ENCODE measurements around the gene LOXL4.

DNA sequence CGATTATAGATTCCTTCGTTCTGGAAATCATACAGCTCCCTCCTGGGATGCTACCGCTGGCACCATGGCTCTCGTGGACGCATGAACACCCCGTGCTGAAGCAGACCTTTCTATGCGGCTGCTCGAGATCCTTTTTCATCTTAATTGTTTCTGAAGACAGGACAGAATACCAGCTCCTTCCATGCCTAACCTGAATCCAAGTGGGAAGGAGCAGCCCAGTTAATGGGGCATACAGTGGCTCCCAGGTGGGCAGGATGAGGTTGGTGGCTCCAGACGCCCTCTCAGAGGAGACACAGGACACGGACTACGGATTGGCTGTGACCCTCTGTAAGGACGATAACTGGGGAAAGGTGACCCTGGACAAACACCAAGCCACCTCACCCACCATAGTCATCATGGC lies 18.4 kb upstream of the LOXL4 start:
- TF ChIP-seq, protein P1, sequence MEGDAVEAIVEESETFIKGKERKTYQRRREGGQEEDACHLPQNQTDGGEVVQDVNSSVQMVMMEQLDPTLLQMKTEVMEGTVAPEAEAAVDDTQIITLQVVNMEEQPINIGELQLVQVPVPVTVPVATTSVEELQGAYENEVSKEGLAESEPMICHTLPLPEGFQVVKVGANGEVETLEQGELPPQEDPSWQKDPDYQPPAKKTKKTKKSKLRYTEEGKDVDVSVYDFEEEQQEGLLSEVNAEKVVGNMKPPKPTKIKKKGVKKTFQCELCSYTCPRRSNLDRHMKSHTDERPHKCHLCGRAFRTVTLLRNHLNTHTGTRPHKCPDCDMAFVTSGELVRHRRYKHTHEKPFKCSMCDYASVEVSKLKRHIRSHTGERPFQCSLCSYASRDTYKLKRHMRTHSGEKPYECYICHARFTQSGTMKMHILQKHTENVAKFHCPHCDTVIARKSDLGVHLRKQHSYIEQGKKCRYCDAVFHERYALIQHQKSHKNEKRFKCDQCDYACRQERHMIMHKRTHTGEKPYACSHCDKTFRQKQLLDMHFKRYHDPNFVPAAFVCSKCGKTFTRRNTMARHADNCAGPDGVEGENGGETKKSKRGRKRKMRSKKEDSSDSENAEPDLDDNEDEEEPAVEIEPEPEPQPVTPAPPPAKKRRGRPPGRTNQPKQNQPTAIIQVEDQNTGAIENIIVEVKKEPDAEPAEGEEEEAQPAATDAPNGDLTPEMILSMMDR (IDR thresholded peaks at IDR 0.05): no peak
- TF ChIP-seq EP300 (IDR thresholded peaks at IDR 0.05): no peak
- no peak for TF ChIP-seq POLR2A (IDR thresholded peaks at IDR 0.05)
